ENCODE measurements around the gene DPH2. TPM values are rescaled to one million over a fixed set of nuclear protein-coding genes. Genes with fewer than 3 reads are reported as not detected.

Gene DPH2
- total RNA-seq, 1 donor from 2014 or later: 5.1 TPM

Other genes with a start within 250 kb of the DPH2 start
- gene ARTN, start 36.2 kb upstream of the DPH2 start, total RNA-seq (ENCODE audit: insufficient read depth, low replicate concordance): 4.8 TPM
- 26.5 TPM for gene IPO13, start 23.1 kb upstream of the DPH2 start, total RNA-seq (ENCODE audit: insufficient read depth, low replicate concordance)
- 55.6 TPM for gene ATP6V0B, start 5.0 kb downstream of the DPH2 start, total RNA-seq (ENCODE audit: insufficient read depth, low replicate concordance)
- 74.9 TPM for gene B4GALT2, start 9.2 kb downstream of the DPH2 start, total RNA-seq (ENCODE audit: insufficient read depth, low replicate concordance)
- 9.9 TPM for gene CCDC24, start 21.6 kb downstream of the DPH2 start, total RNA-seq (ENCODE audit: insufficient read depth, low replicate concordance)
- gene SLC6A9, start 61.5 kb downstream of the DPH2 start, total RNA-seq (ENCODE audit: insufficient read depth, low replicate concordance): 0.48 TPM
- 5.5 TPM for gene KLF17, start 148.8 kb downstream of the DPH2 start, total RNA-seq (ENCODE audit: insufficient read depth, low replicate concordance)
- gene KLF18, start 171.6 kb downstream of the DPH2 start, total RNA-seq (ENCODE audit: insufficient read depth, low replicate concordance): 0.24 TPM
- gene DMAP1, start 243.5 kb downstream of the DPH2 start, total RNA-seq (ENCODE audit: insufficient read depth, low replicate concordance): 14.7 TPM